ENCODE data around the gene KRT80. TPM values are rescaled to one million over a fixed set of nuclear protein-coding genes. Genes with fewer than 3 reads are reported as not detected.

The KRT80 gene
- total RNA-seq, 2 experiments from 2014 or later, result not detected

DNA sequence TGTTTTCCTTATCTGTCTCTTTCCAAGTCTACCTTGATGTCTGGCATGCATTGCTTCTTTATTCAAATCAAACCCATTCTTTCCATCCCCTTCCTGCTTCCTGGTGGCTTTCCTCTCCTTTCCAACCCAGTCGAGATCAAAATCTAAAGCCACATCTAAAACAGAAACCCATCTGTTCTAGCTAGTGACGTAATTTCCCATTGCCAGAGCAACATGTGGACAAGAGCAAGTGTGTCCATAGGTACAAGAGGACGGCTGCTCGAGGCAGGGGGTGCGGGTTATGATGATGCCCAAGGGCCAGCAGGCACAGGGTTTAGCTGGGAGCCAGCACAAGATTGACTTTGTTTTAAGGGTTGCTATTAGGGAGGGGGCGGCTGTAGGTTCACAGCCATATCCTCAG is 7.0 kb downstream of the KRT80 start:
- no peak for DNase-seq
- no peaks in the 10 kb centered on the region for H3K27me3 Mint-ChIP-seq
- no peaks in the 10 kb centered on the region for H3K36me3 Mint-ChIP-seq
- H3K4me3 Mint-ChIP-seq, result no peak overlapping the region
- H3K27ac Mint-ChIP-seq, result no peak overlapping the region
- no peaks in the 10 kb centered on the region for H3K4me1 Mint-ChIP-seq
- no peaks in the 10 kb centered on the region for H3K9me3 Mint-ChIP-seq

- H3K27ac Mint-ChIP-seq, result no peak overlapping the region
- H3K9me3 Mint-ChIP-seq, result no peaks in the 10 kb centered on the region
- H3K4me1 Mint-ChIP-seq, result no peaks in the 10 kb centered on the region
- no peaks in the 10 kb centered on the region for H3K36me3 Mint-ChIP-seq
- DNase-seq, result no peak
- no peaks in the 10 kb centered on the region for H3K27me3 Mint-ChIP-seq
- no peak overlapping the region for H3K4me3 Mint-ChIP-seq
Observed at GRCh38 chr12:52183971-52184370, 7.8 kb downstream of the KRT80 start.

- Mint-ChIP-seq H3K36me3 (no peaks in the 10 kb centered on the region), H3K4me1 (no peaks in the 10 kb centered on the region), H3K27ac (no peak overlapping the region), H3K9me3 (no peaks in the 10 kb centered on the region), H3K4me3 (no peak overlapping the region), H3K27me3 (no peaks in the 10 kb centered on the region)
- DNase-seq, result no peak
Observed at GRCh38 chr12:52183544-52183910, 8.3 kb downstream of the KRT80 start.

GRCh38 chr12:52182898-52183543 is 8.8 kb downstream of the KRT80 start:
- no peak overlapping the region for H3K4me3 Mint-ChIP-seq
- no peaks in the 10 kb centered on the region for H3K27me3 Mint-ChIP-seq
- no peak overlapping the region for H3K27ac Mint-ChIP-seq
- no peaks in the 10 kb centered on the region for H3K9me3 Mint-ChIP-seq
- no peak for DNase-seq
- H3K36me3 Mint-ChIP-seq, result no peaks in the 10 kb centered on the region
- no peaks in the 10 kb centered on the region for H3K4me1 Mint-ChIP-seq

DNA sequence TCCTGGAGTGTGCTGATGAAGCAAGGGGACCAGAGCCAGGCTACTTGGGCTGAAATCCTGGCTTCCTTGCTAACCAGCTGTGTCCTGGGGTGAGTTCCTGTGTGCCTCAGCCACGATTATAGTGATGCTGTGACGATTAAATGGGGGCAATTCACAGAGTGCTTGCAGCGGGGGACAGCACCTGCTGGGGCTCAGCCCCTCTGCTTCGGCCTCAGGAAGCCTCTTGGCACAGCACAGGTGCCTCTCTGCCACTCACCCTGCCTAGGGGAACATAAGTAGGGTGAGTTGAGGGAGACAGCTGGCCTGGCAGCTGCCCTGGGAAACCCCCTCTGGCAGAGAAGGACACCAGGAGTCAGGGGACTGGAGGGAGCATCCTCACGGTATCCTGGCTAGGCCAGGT is 9.4 kb downstream of the KRT80 start:
- Mint-ChIP-seq H3K27me3 (no peaks in the 10 kb centered on the region), H3K4me1 (no peaks in the 10 kb centered on the region), H3K36me3 (no peaks in the 10 kb centered on the region), H3K27ac (no peak overlapping the region), H3K9me3 (no peaks in the 10 kb centered on the region), H3K4me3 (no peak overlapping the region)
- DNase-seq, result no peak

GRCh38 chr12:52181746-52182145 is 10.1 kb downstream of the KRT80 start:
- Mint-ChIP-seq H3K4me3 (no peak overlapping the region), H3K9me3 (no peaks in the 10 kb centered on the region)

DNA sequence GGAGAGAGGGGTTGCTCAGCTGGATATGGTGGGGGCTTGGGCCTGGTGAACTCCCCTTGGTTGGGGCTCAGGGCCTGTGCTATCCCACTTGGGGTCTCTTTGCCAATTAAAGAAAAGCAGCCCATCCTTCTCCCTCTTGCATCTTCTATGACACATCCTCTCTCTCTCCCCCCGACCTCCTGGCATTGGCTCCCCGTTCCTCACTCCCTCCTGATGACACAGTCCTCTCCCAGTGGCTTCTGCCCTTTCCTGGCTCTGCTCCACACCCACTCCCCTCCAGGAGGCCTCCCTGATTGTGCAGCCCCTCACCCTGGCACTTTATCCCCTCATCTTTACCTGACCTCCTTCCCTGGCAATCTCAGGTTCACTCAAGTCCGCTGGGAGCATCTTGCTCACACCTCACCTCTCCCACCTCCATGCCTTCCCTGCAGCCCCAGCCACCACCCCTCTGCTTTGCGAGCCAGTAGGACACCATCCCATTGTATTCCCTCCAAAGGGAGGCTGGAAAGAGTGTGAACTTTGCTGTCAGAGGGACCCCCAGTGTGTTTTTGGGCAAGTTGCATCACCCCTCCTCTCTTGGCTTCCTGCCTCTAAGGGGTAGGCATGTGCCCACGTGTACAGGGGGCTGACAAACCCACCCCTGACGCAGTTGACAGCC is 10.7 kb downstream of the KRT80 start:
- DNase-seq, result no peak
- Mint-ChIP-seq H3K9me3 (no peaks in the 10 kb centered on the region), H3K36me3 (no peaks in the 10 kb centered on the region), H3K27me3 (no peaks in the 10 kb centered on the region), H3K4me1 (no peaks in the 10 kb centered on the region), H3K27ac (no peak overlapping the region), H3K4me3 (no peak overlapping the region)

More at GRCh38 chr12:52181746-52182145, 10.1 kb downstream of the KRT80 start:
- DNase-seq, result no peak
- Mint-ChIP-seq H3K27me3 (no peaks in the 10 kb centered on the region), H3K36me3 (no peaks in the 10 kb centered on the region), H3K27ac (no peak overlapping the region), H3K4me1 (no peaks in the 10 kb centered on the region)

DNA sequence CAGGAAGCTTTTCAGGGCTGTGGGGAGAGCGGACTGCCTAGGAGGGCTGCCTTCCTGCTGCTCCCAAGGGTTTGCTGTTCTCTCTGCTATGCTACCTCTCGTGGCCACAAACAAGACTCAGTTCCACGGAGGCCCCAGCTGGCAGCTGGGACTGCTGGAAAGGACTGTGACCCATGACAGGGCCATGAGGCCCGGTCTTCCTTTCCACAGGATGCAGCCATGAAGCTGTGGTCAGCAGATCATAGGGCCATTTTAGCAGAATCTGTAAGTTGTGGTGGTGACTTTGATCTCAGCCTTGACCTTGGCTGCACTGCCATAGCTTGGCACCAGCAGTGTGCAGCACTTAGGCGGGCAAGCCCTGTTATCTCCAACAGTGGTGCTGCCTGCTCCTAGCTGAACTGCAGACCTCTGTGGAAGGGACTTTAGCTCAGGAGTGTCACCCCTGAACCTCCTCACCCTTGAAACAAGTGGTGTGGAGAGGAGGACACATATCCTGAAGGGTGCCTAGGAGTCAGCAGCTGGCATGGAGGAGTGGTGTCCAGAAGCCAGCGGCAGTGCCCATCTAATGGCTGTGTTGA is 12.3 kb downstream of the KRT80 start:
- no peak overlapping the region for H3K27ac Mint-ChIP-seq
- H3K4me3 Mint-ChIP-seq, result no peak overlapping the region

GRCh38 chr12:52178984-52179383 is 12.8 kb downstream of the KRT80 start:
- H3K27ac Mint-ChIP-seq, result no peak overlapping the region
- H3K9me3 Mint-ChIP-seq, result no peaks in the 10 kb centered on the region
- H3K4me1 Mint-ChIP-seq, result no peaks in the 10 kb centered on the region
- no peak overlapping the region for H3K4me3 Mint-ChIP-seq
- H3K27me3 Mint-ChIP-seq, result no peaks in the 10 kb centered on the region
- DNase-seq, result no peak
- H3K36me3 Mint-ChIP-seq, result no peaks in the 10 kb centered on the region

More for the DNA sequence above, 12.3 kb downstream of the KRT80 start:
- DNase-seq, result no peak
- no peaks in the 10 kb centered on the region for H3K4me1 Mint-ChIP-seq
- no peaks in the 10 kb centered on the region for H3K9me3 Mint-ChIP-seq
- no peaks in the 10 kb centered on the region for H3K36me3 Mint-ChIP-seq
- H3K27me3 Mint-ChIP-seq, result no peaks in the 10 kb centered on the region

DNA sequence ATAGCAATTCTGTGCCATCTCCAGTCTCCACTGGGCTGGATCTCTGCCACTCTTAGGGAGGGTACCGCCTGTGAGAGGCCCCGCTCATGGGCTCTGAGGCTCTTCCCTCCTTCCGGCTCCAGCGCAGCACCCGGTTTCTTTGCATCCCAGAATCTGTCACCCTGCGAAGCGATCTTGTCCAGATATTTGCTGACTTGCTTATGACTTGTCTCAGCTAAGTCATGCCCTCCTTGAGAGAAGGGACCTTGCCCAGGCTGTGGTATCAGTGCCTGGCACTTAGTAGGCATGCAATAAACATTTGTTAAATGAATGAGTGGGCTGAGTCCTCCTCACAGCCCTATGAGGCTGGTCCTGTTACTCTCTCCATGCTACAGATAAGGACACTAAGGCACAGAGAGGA is 13.4 kb downstream of the KRT80 start:
- Mint-ChIP-seq H3K9me3 (no peaks in the 10 kb centered on the region), H3K36me3 (no peaks in the 10 kb centered on the region), H3K4me1 (no peaks in the 10 kb centered on the region), H3K27me3 (no peaks in the 10 kb centered on the region), H3K4me3 (no peak overlapping the region), H3K27ac (no peak overlapping the region)
- DNase-seq, result no peak

GRCh38 chr12:52175371-52176350 is 16.2 kb downstream of the KRT80 start:
- no peak for DNase-seq
- Mint-ChIP-seq H3K9me3 (no peaks in the 10 kb centered on the region), H3K36me3 (no peaks in the 10 kb centered on the region), H3K27ac (no peak overlapping the region), H3K4me1 (no peaks in the 10 kb centered on the region), H3K4me3 (no peak overlapping the region), H3K27me3 (no peaks in the 10 kb centered on the region)

DNA sequence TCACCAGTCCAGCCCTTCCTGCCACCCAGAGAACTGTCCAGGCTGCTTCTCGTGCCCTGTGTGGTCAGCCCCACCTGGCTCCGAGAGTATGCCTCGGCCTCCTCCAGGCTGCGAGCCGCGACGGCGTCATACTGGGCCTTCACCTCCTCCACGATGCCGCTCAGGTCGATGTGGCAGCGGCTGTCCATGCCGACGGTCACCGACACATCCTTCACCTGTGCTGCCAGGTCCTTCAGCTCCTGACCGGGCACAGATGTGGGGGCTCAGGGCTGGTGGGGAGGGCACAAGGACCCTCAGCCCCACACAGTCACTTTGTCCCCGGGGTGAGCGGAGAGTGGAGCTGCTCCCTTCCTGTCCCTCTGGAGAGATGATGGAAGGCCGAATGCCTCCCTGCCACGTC is 18.3 kb downstream of the KRT80 start:
- no peaks in the 10 kb centered on the region for H3K4me1 Mint-ChIP-seq
- no peaks in the 10 kb centered on the region for H3K9me3 Mint-ChIP-seq

GRCh38 chr12:52172956-52173355 is 18.9 kb downstream of the KRT80 start:
- Mint-ChIP-seq H3K9me3 (no peaks in the 10 kb centered on the region), H3K4me1 (no peaks in the 10 kb centered on the region), H3K27ac (no peak overlapping the region), H3K36me3 (no peaks in the 10 kb centered on the region), H3K27me3 (no peaks in the 10 kb centered on the region), H3K4me3 (no peak overlapping the region)
- no peak for DNase-seq

More for the DNA sequence above, 18.3 kb downstream of the KRT80 start:
- Mint-ChIP-seq H3K27me3 (no peaks in the 10 kb centered on the region), H3K4me3 (no peak overlapping the region), H3K27ac (no peak overlapping the region), H3K36me3 (no peaks in the 10 kb centered on the region)
- no peak for DNase-seq

DNA sequence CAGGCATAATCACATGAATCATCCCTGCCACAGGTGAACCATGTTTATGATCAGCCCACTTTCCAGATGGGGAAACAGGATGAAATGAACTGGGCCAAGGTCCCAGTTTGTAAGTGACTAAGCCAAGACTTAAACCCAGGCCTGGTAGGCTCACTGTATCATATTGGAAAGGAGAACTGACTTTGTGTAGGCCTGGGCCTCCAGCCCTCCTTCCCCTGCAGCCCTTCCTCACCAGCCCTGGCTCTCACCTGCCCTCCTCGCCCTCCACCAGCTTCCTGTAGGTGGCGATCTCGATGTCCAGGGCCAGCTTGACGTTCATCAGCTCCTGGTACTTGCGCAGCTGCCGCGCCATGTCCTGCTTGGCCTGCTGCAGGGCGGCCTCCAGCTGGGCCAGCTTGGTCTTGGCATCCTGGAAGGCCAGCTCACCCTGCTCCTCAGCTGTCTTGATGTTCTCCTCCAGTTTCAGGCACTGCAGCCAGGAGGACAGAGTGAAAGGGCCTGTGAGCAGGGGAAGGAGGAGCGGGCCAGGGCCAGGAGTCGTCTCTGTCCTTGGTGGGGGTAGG is 19.8 kb downstream of the KRT80 start:
- no peaks in the 10 kb centered on the region for H3K4me1 Mint-ChIP-seq
- DNase-seq, result peak; percentile 32
- no peak overlapping the region for H3K27ac Mint-ChIP-seq
- no peaks in the 10 kb centered on the region for H3K36me3 Mint-ChIP-seq
- no peaks in the 10 kb centered on the region for H3K9me3 Mint-ChIP-seq
- H3K4me3 Mint-ChIP-seq, result no peak overlapping the region
- H3K27me3 Mint-ChIP-seq, result no peaks in the 10 kb centered on the region

GRCh38 chr12:52170827-52171226 is 21.0 kb downstream of the KRT80 start:
- no peaks in the 10 kb centered on the region for H3K27me3 Mint-ChIP-seq
- no peak overlapping the region for H3K27ac Mint-ChIP-seq
- H3K9me3 Mint-ChIP-seq, result no peaks in the 10 kb centered on the region
- no peaks in the 10 kb centered on the region for H3K4me1 Mint-ChIP-seq
- no peak for DNase-seq
- H3K36me3 Mint-ChIP-seq, result no peaks in the 10 kb centered on the region
- H3K4me3 Mint-ChIP-seq, result no peak overlapping the region
